HG02981 (cell line): ENCODE data around the gene PRR14.
A peak's percentile ranks its signal among the peaks of the same experiment; 100 is the strongest.

Experiments
- ATAC-seq: cut with Tn5 transposase; IDR thresholded peaks from one replicate; pipeline ENCODE4 v1.9.1; 2021; ENCODE audit warnings: mild to moderate bottlenecking, moderate library complexity; ENCODE audit not compliant: unreplicated experiment

The PRR14 gene

GRCh38 chr16:30658731-30659506 is 8.2 kb downstream of the PRR14 start:
- ATAC-seq, result peak; percentile 23

GRCh38 chr16:30659507-30660423 is 9.0 kb downstream of the PRR14 start:
- no peak for ATAC-seq

- ATAC-seq, result no peak
Measured at GRCh38 chr16:30660424-30661261, 9.9 kb downstream of the PRR14 start.

GRCh38 chr16:30662449-30662848 is 11.7 kb downstream of the PRR14 start:
- no peak for ATAC-seq

- ATAC-seq, result no peak
Measured at GRCh38 chr16:30663038-30663437, 12.3 kb downstream of the PRR14 start.

GRCh38 chr16:30663820-30664219 is 13.1 kb downstream of the PRR14 start:
- no peak for ATAC-seq

- ATAC-seq, result no peak
Measured at GRCh38 chr16:30664616-30665109, 13.9 kb downstream of the PRR14 start.

GRCh38 chr16:30665155-30665829 is 14.5 kb downstream of the PRR14 start:
- ATAC-seq, result no peak

- ATAC-seq, result no peak
Measured at GRCh38 chr16:30665830-30666190, 15.1 kb downstream of the PRR14 start.

GRCh38 chr16:30666681-30667080 is 15.9 kb downstream of the PRR14 start:
- ATAC-seq, result no peak

- ATAC-seq, result no peak
Measured at GRCh38 chr16:30667361-30667905, 16.7 kb downstream of the PRR14 start.

GRCh38 chr16:30668393-30668792 is 17.6 kb downstream of the PRR14 start:
- ATAC-seq, result no peak

- ATAC-seq, result no peak
Measured at GRCh38 chr16:30669026-30669902, 18.5 kb downstream of the PRR14 start.

GRCh38 chr16:30669903-30670824 is 19.4 kb downstream of the PRR14 start:
- ATAC-seq, result no peak

GRCh38 chr16:30675143-30675542 is 24.4 kb downstream of the PRR14 start:
- ATAC-seq, result no peak

GRCh38 chr16:30677931-30678585 is 27.3 kb downstream of the PRR14 start:
- no peak for ATAC-seq

GRCh38 chr16:30678586-30678970 is 27.8 kb downstream of the PRR14 start:
- ATAC-seq, result no peak

- ATAC-seq, result no peak
Measured at GRCh38 chr16:30680326-30680725, 29.6 kb downstream of the PRR14 start.
